H1 (cell line): ENCODE measurements around the gene ABHD8. TPM values are rescaled to one million over a fixed set of nuclear protein-coding genes. Genes with fewer than 3 reads are reported as not detected.

Experiments used
- polyA plus RNA-seq, 7 experiments: library from polyadenylated mRNA; depleted of rRNA in 3 of 7; stranded (reverse) in 5 of 7; unstranded in 2 of 7; fragments of >200 nt in 5 of 7; fragments of 200-250 nt in 2 of 7; gene quantifications; 1 replicate in 5 of 7; 2 replicates in 1 of 7; 4 replicates in 1 of 7; pipeline versions ENCODE4 v1.2.1 to v1.2.3, GENCODE V29; 2011 to 2013; ENCODE audit warnings: missing spikeins in 2 of 7, mixed read lengths in 2 of 7
- total RNA-seq: library from RNA; stranded (reverse); fragmentation: NEBNext Ultra II Directional; extraction: Animal tissue kit (Norgen Biotek cat#: 25700); gene quantifications from 2 replicates; pipeline ENCODE4 v1.2.1, GENCODE V29; 2021
- TF ChIP-seq, protein P1 (sequence below): IDR thresholded peaks from 2 replicates; pipeline ENCODE4 v1.6.1; 2011; ENCODE audit warnings: low read length, improper control_type of control experiment

ABHD8 gene
- total and polyA plus RNA-seq, 2 of the 8 experiments (the other 6 are each of a cell fraction or from before 2014, with no cell fraction given), result 11.3 to 18.7 TPM

DNA sequence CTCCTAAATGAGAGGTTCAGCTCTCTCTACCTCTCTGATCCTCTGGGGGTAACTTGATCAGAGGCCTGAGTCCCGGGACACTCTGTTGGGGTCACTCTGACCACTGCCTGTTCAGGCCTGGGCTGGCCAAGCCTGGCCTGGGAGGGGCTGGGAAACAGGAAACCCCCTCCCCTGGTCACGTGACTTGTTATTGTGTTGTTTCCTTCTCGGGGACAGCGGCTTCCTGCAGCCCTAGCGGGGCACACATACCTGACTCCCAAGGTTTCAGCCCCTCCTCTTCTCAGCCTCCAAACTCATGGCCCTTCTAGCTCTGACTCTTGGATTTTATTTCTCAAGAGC is 38.6 kb downstream of the ABHD8 start, which contains the start of gene USHBP1 (continued):
- TF ChIP-seq, protein P1, sequence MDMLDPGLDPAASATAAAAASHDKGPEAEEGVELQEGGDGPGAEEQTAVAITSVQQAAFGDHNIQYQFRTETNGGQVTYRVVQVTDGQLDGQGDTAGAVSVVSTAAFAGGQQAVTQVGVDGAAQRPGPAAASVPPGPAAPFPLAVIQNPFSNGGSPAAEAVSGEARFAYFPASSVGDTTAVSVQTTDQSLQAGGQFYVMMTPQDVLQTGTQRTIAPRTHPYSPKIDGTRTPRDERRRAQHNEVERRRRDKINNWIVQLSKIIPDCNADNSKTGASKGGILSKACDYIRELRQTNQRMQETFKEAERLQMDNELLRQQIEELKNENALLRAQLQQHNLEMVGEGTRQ, result peak; percentile 91
